ENCODE measurements around the gene BUD13. TPM values are rescaled to one million over a fixed set of nuclear protein-coding genes. Genes with fewer than 3 reads are reported as not detected.
A peak's percentile ranks its signal among the peaks of the same experiment; 100 is the strongest.

BUD13 gene
- total RNA-seq, 1 experiment from 2014 or later = 30.0 TPM

- CTCF ChIA-PET = no interaction called here
- H3K4me1 ChIP-seq (ENCODE audit: control insufficient read depth, insufficient read depth, low read length) = peaks cover 15% of the 10 kb centered on the region
- intact Hi-C loops (cut with micrococcal nuclease; ENCODE audit: unreplicated experiment) = no loop called here
- TSS peak; percentile 99 for BruUV-seq (replicated peaks)
- peak within 1 kb of the TSS; percentile 95 for H3K27ac ChIP-seq (ENCODE audit: low read length)
- POLR2A ChIA-PET = interaction anchor here (0.6 kb wide), 2 partner anchors 231 to 322 kb away, joined by 3 to 5 read pairs; no protein-coding TSS in a partner anchor
- in situ Hi-C loops (cut with HindIII; ENCODE audit: low pct_unique_long_range_greater_than_20kb, low sequenced_read_pairs) = loop anchor here (10.0 kb wide), 1 partner anchor 217 kb away; no protein-coding TSS in a partner anchor
- H3K9me3 ChIP-seq (ENCODE audit: control insufficient read depth, insufficient read depth, low read depth, low read length) = no peaks in the 10 kb centered on the region
- DNase-seq (ENCODE audit: low read depth, low spot score) (no peak), ATAC-seq (peak; percentile 94)
- peak within 1 kb of the TSS; percentile 86 to 97 for H3K4me3 ChIP-seq (ENCODE audit: low read depth in 2 of 2, low read length in 2 of 2)
- TF ChIP-seq SIN3A (IDR thresholded peaks at IDR 0.05; ENCODE audit: borderline replicate concordance, insufficient read depth, low read depth, low read length) (peak; percentile 97; the same call in 1 of the 2 replicates), TCF7L2 (IDR thresholded peaks at IDR 0.05; ENCODE audit: low read depth, low read length) (no peak), POLR2AphosphoS5 (IDR thresholded peaks at IDR 0.05; ENCODE audit: low read depth, low read length) (peak; percentile 98), REST (IDR thresholded peaks at IDR 0.05; ENCODE audit: insufficient read depth in 1 of 2, low read depth in 2 of 2, low read length in 1 of 2) (0 out of 4 replicates have a peak, but pooled peaks of 1 of the 2 experiments have one; percentile 47)
- TF ChIP-seq, protein P1, sequence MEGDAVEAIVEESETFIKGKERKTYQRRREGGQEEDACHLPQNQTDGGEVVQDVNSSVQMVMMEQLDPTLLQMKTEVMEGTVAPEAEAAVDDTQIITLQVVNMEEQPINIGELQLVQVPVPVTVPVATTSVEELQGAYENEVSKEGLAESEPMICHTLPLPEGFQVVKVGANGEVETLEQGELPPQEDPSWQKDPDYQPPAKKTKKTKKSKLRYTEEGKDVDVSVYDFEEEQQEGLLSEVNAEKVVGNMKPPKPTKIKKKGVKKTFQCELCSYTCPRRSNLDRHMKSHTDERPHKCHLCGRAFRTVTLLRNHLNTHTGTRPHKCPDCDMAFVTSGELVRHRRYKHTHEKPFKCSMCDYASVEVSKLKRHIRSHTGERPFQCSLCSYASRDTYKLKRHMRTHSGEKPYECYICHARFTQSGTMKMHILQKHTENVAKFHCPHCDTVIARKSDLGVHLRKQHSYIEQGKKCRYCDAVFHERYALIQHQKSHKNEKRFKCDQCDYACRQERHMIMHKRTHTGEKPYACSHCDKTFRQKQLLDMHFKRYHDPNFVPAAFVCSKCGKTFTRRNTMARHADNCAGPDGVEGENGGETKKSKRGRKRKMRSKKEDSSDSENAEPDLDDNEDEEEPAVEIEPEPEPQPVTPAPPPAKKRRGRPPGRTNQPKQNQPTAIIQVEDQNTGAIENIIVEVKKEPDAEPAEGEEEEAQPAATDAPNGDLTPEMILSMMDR (IDR thresholded peaks at IDR 0.05) = no peak
- no peaks in the 10 kb centered on the region for H3K27me3 ChIP-seq (ENCODE audit: control insufficient read depth, insufficient read depth, low read length)
- H3K36me3 ChIP-seq (ENCODE audit: control insufficient read depth, insufficient read depth, low read length) = peaks cover 44% of the 10 kb centered on the region
Measured at GRCh38 chr11:116787786-116788486, 15.1 kb upstream of the BUD13 start, which contains the start of gene ZPR1. ZPR1 (minus strand) TSS chr11:116788023; CDS start chr11:116787990, 33 bp downstream.

- TF ChIP-seq, protein P1 (IDR thresholded peaks at IDR 0.05) = no peak
- TF ChIP-seq POLR2AphosphoS5 (IDR thresholded peaks at IDR 0.05; ENCODE audit: low read depth, low read length) (no peak), REST (IDR thresholded peaks at IDR 0.05; ENCODE audit: insufficient read depth in 1 of 2, low read depth in 2 of 2, low read length in 1 of 2) (no peak), TCF7L2 (IDR thresholded peaks at IDR 0.05; ENCODE audit: low read depth, low read length) (no peak), SIN3A (IDR thresholded peaks at IDR 0.05; ENCODE audit: borderline replicate concordance, insufficient read depth, low read depth, low read length) (no peak)
- no peak for DNase-seq (ENCODE audit: low read depth, low spot score)
- Histone ChIP-seq H3K9me3 (ENCODE audit: control insufficient read depth, insufficient read depth, low read depth, low read length) (no peaks in the 10 kb centered on the region), H3K36me3 (ENCODE audit: control insufficient read depth, insufficient read depth, low read length) (peaks cover 48% of the 10 kb centered on the region), H3K4me1 (ENCODE audit: control insufficient read depth, insufficient read depth, low read length) (peaks cover 15% of the 10 kb centered on the region), H3K27ac (ENCODE audit: low read length) (peak overlapping the region; percentile 95), H3K4me3 (ENCODE audit: low read depth in 2 of 2, low read length in 2 of 2) (peak overlapping the region; percentile 86 to 97), H3K27me3 (ENCODE audit: control insufficient read depth, insufficient read depth, low read length) (no peaks in the 10 kb centered on the region)
- POLR2A ChIA-PET = no interaction called here
- in situ Hi-C loops (cut with HindIII; ENCODE audit: low pct_unique_long_range_greater_than_20kb, low sequenced_read_pairs) = loop anchor here (10.0 kb wide), 1 partner anchor 217 kb away; no protein-coding TSS in a partner anchor
- no peak for ATAC-seq
- intact Hi-C loops (cut with micrococcal nuclease; ENCODE audit: unreplicated experiment) = no loop called here
- no TSS peak for BruUV-seq (replicated peaks)
- CTCF ChIA-PET = interaction anchor here (1.0 kb wide), 1 partner anchor 48 kb away, joined by 4 read pairs; no protein-coding TSS in a partner anchor
Measured at GRCh38 chr11:116787436-116787785, 14.6 kb upstream of the BUD13 start.
